ENCODE measurements around the gene BEST4.

DNA sequence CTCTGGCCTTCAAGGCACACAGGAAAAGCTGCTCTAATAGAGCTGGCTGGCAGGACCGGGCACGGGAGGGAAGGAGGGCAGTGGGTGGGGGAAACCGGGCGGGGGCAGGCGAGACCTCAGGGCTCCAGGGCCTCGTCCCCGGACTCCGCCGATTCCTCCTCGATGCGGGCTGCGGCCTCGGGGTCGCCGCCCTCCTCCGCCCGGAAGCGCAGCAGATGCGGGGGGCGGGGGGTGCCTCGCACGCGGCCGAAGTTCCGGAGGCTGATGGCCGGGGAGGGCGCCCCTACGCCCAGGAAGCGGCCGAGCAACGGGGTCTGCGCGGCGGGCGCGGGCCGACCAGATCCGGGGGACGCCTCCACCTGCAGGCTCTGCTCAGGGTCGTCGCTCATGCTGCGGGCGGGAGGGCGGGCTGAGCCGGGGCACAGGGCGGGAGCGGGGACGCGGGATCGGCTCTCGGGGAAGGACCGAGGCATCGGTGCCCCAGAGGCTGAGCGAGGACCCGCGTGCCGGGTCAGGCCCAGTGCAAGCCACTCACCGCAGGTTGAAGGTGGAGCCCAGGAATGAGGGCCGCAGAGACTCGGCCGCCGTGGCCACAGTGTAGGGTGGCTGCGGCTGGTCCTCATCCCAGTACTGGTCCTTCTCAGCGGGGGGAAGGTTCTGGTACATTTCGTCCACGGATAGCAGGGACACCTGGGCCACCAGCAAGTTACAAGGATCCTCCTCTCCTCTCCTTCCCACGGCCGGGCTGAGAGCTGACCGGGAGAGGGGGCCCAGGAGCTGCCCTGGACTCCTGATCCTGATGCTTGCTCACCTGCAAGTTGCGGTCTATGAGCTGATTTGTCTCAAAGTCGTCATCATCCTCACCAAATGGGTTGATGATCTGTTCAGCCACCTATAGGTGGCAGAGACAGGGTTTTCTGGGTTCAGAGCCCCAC lies 3.6 kb downstream of the BEST4 start:
- TF ChIP-seq, protein P1, sequence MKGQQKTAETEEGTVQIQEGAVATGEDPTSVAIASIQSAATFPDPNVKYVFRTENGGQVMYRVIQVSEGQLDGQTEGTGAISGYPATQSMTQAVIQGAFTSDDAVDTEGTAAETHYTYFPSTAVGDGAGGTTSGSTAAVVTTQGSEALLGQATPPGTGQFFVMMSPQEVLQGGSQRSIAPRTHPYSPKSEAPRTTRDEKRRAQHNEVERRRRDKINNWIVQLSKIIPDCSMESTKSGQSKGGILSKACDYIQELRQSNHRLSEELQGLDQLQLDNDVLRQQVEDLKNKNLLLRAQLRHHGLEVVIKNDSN (IDR thresholded peaks at IDR 0.05; ENCODE audit: borderline replicate concordance, low read depth): no peak
- TF ChIP-seq, protein P2, sequence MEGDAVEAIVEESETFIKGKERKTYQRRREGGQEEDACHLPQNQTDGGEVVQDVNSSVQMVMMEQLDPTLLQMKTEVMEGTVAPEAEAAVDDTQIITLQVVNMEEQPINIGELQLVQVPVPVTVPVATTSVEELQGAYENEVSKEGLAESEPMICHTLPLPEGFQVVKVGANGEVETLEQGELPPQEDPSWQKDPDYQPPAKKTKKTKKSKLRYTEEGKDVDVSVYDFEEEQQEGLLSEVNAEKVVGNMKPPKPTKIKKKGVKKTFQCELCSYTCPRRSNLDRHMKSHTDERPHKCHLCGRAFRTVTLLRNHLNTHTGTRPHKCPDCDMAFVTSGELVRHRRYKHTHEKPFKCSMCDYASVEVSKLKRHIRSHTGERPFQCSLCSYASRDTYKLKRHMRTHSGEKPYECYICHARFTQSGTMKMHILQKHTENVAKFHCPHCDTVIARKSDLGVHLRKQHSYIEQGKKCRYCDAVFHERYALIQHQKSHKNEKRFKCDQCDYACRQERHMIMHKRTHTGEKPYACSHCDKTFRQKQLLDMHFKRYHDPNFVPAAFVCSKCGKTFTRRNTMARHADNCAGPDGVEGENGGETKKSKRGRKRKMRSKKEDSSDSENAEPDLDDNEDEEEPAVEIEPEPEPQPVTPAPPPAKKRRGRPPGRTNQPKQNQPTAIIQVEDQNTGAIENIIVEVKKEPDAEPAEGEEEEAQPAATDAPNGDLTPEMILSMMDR (IDR thresholded peaks at IDR 0.05): no peak
- no peak for TF ChIP-seq POLR2AphosphoS5 (IDR thresholded peaks at IDR 0.05; ENCODE audit: low read depth, low read length)
- no peak for TF ChIP-seq NFIC (IDR thresholded peaks at IDR 0.05; ENCODE audit: borderline replicate concordance)

All from SK-N-SH (cell line).